ENCODE measurements around the gene SCGN.

The SCGN gene

GRCh38 chr6:25628471-25629197, 23.4 kb upstream of the SCGN start:
- DNase-seq (ENCODE audit: low spot score in 2 of 2) (no peak), ATAC-seq (ENCODE audit: low read depth) (no peak)
- Mint-ChIP-seq H3K36me3 (no peaks in the 10 kb centered on the region), H3K4me1 (no peaks in the 10 kb centered on the region), H3K4me3 (no peak overlapping the region), H3K9me3 (no peaks in the 10 kb centered on the region), H3K27me3 (peaks cover 9% of the 10 kb centered on the region), H3K27ac (no peak overlapping the region)

GRCh38 chr6:25629198-25629576, 22.8 kb upstream of the SCGN start:
- ATAC-seq (ENCODE audit: low read depth): no peak
- no peak overlapping the region for H3K27ac Mint-ChIP-seq
- peaks cover 9% of the 10 kb centered on the region for H3K27me3 Mint-ChIP-seq
- DNase-seq (ENCODE audit: low spot score in 2 of 2): no peak
- no peaks in the 10 kb centered on the region for H3K36me3 Mint-ChIP-seq
- H3K9me3 Mint-ChIP-seq: no peaks in the 10 kb centered on the region
- H3K4me1 Mint-ChIP-seq: no peaks in the 10 kb centered on the region
- H3K4me3 Mint-ChIP-seq: no peak overlapping the region

GRCh38 chr6:25630508-25631278, 21.3 kb upstream of the SCGN start:
- ATAC-seq (ENCODE audit: low read depth) (no peak), DNase-seq (ENCODE audit: low spot score in 2 of 2) (no peak)
- Mint-ChIP-seq H3K36me3 (no peaks in the 10 kb centered on the region), H3K9me3 (no peaks in the 10 kb centered on the region), H3K27ac (no peak overlapping the region), H3K27me3 (peaks cover 14% of the 10 kb centered on the region), H3K4me3 (no peak overlapping the region), H3K4me1 (no peaks in the 10 kb centered on the region)

GRCh38 chr6:25635886-25636317, 16.1 kb upstream of the SCGN start:
- Mint-ChIP-seq H3K27me3 (peaks cover 13% of the 10 kb centered on the region), H3K36me3 (no peaks in the 10 kb centered on the region), H3K4me3 (no peak overlapping the region), H3K9me3 (no peaks in the 10 kb centered on the region), H3K4me1 (no peaks in the 10 kb centered on the region), H3K27ac (no peak overlapping the region)
- no peak for DNase-seq (ENCODE audit: low spot score in 2 of 2)
- ATAC-seq (ENCODE audit: low read depth): no peak

- DNase-seq (ENCODE audit: low spot score in 2 of 2): no peak
- Mint-ChIP-seq H3K4me1 (no peaks in the 10 kb centered on the region), H3K4me3 (no peak overlapping the region), H3K27me3 (peaks cover 15% of the 10 kb centered on the region), H3K27ac (no peak overlapping the region), H3K36me3 (no peaks in the 10 kb centered on the region), H3K9me3 (peaks cover 3% of the 10 kb centered on the region)
- no peak for ATAC-seq (ENCODE audit: low read depth)
Measured at GRCh38 chr6:25637211-25637610, 14.8 kb upstream of the SCGN start.

- no peaks in the 10 kb centered on the region for H3K4me1 Mint-ChIP-seq
- H3K9me3 Mint-ChIP-seq: peaks cover 3% of the 10 kb centered on the region
- H3K27ac Mint-ChIP-seq: no peak overlapping the region
- ATAC-seq (ENCODE audit: low read depth): no peak
- no peaks in the 10 kb centered on the region for H3K36me3 Mint-ChIP-seq
- peaks cover 16% of the 10 kb centered on the region for H3K27me3 Mint-ChIP-seq
- DNase-seq (ENCODE audit: low spot score in 2 of 2): no peak
- H3K4me3 Mint-ChIP-seq: no peak overlapping the region
Measured at GRCh38 chr6:25637960-25638434, 14.0 kb upstream of the SCGN start.

- DNase-seq (ENCODE audit: low spot score in 2 of 2) (no peak), ATAC-seq (ENCODE audit: low read depth) (no peak)
- no peaks in the 10 kb centered on the region for H3K4me1 Mint-ChIP-seq
- H3K27me3 Mint-ChIP-seq: peaks cover 17% of the 10 kb centered on the region
- no peaks in the 10 kb centered on the region for H3K36me3 Mint-ChIP-seq
- no peak overlapping the region for H3K4me3 Mint-ChIP-seq
- H3K9me3 Mint-ChIP-seq: peaks cover 3% of the 10 kb centered on the region
- H3K27ac Mint-ChIP-seq: no peak overlapping the region
Measured at GRCh38 chr6:25639653-25640052, 12.4 kb upstream of the SCGN start.

GRCh38 chr6:25640446-25640845, 11.6 kb upstream of the SCGN start:
- Mint-ChIP-seq H3K4me1 (no peaks in the 10 kb centered on the region), H3K36me3 (no peaks in the 10 kb centered on the region), H3K27ac (no peak overlapping the region), H3K27me3 (peaks cover 16% of the 10 kb centered on the region), H3K9me3 (peaks cover 3% of the 10 kb centered on the region), H3K4me3 (no peak overlapping the region)
- ATAC-seq (ENCODE audit: low read depth) (no peak), DNase-seq (ENCODE audit: low spot score in 2 of 2) (no peak)

GRCh38 chr6:25640891-25641290, 11.1 kb upstream of the SCGN start:
- ATAC-seq (ENCODE audit: low read depth) (no peak), DNase-seq (ENCODE audit: low spot score in 2 of 2) (no peak)
- Mint-ChIP-seq H3K27me3 (peaks cover 16% of the 10 kb centered on the region), H3K4me3 (no peak overlapping the region), H3K9me3 (peaks cover 3% of the 10 kb centered on the region), H3K4me1 (no peaks in the 10 kb centered on the region), H3K27ac (no peak overlapping the region), H3K36me3 (no peaks in the 10 kb centered on the region)

- H3K27me3 Mint-ChIP-seq: peaks cover 16% of the 10 kb centered on the region
- H3K36me3 Mint-ChIP-seq: no peaks in the 10 kb centered on the region
- ATAC-seq (ENCODE audit: low read depth) (no peak), DNase-seq (ENCODE audit: low spot score in 2 of 2) (no peak)
- H3K4me1 Mint-ChIP-seq: no peaks in the 10 kb centered on the region
- H3K27ac Mint-ChIP-seq: no peak overlapping the region
- H3K4me3 Mint-ChIP-seq: no peak overlapping the region
- peaks cover 3% of the 10 kb centered on the region for H3K9me3 Mint-ChIP-seq
Measured at GRCh38 chr6:25641377-25641776, 10.6 kb upstream of the SCGN start.

- no peak for ATAC-seq (ENCODE audit: low read depth)
- peaks cover 3% of the 10 kb centered on the region for H3K9me3 Mint-ChIP-seq
Measured at GRCh38 chr6:25641940-25642666, 9.9 kb upstream of the SCGN start.

GRCh38 chr6:25642667-25643328, 9.2 kb upstream of the SCGN start:
- Mint-ChIP-seq H3K27me3 (peaks cover 16% of the 10 kb centered on the region), H3K9me3 (peaks cover 3% of the 10 kb centered on the region), H3K27ac (no peak overlapping the region), H3K36me3 (no peaks in the 10 kb centered on the region), H3K4me1 (no peaks in the 10 kb centered on the region), H3K4me3 (no peak overlapping the region)
- no peak for ATAC-seq (ENCODE audit: low read depth)
- DNase-seq (ENCODE audit: low spot score in 2 of 2): no peak

More at GRCh38 chr6:25641940-25642666, 9.9 kb upstream of the SCGN start:
- Mint-ChIP-seq H3K4me3 (no peak overlapping the region), H3K27ac (no peak overlapping the region), H3K27me3 (peaks cover 16% of the 10 kb centered on the region), H3K4me1 (no peaks in the 10 kb centered on the region), H3K36me3 (no peaks in the 10 kb centered on the region)
- no peak for DNase-seq (ENCODE audit: low spot score in 2 of 2)

- peaks cover 15% of the 10 kb centered on the region for H3K27me3 Mint-ChIP-seq
- ATAC-seq (ENCODE audit: low read depth): no peak
Measured at GRCh38 chr6:25645916-25646315, 6.1 kb upstream of the SCGN start.

GRCh38 chr6:25649611-25650010, 2.4 kb upstream of the SCGN start:
- H3K9me3 Mint-ChIP-seq: no peaks in the 10 kb centered on the region
- ATAC-seq (ENCODE audit: low read depth): no peak
- no peaks in the 10 kb centered on the region for H3K36me3 Mint-ChIP-seq
- no peak overlapping the region for H3K4me3 Mint-ChIP-seq
- no peak overlapping the region for H3K27ac Mint-ChIP-seq
- H3K27me3 Mint-ChIP-seq: peaks cover 13% of the 10 kb centered on the region
- DNase-seq (ENCODE audit: low spot score in 2 of 2): no peak
- H3K4me1 Mint-ChIP-seq: peaks cover 4% of the 10 kb centered on the region

More at GRCh38 chr6:25645916-25646315, 6.1 kb upstream of the SCGN start:
- Mint-ChIP-seq H3K27ac (no peak overlapping the region), H3K9me3 (peaks cover 3% of the 10 kb centered on the region), H3K4me3 (no peak overlapping the region), H3K36me3 (no peaks in the 10 kb centered on the region), H3K4me1 (no peaks in the 10 kb centered on the region)
- no peak for DNase-seq (ENCODE audit: low spot score in 2 of 2)
